ENCODE results near the gene PRG3. TPM values are rescaled to one million over a fixed set of nuclear protein-coding genes. Genes with fewer than 3 reads are reported as not detected.

Gene PRG3
- total RNA-seq, 1 experiment from 2014 or later = not detected

DNA sequence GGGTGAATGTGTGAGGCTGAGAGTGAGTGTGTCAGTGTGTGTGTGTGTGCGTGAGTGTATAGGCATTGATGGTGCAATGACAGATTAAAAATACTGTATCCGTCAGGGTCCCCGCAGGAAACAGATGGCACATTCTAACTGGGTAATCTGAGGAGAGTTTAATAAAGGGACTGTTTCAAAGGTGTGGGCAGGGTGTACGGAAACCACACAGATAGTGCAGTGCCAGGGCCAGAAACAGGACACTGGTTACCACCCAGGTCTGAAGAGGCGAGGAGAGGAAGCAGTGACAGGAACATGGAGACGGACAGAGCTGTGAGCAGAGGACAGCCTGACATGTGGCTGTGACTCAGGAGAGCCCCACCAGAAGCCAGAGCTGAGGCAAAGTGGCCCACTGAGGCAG, 26.3 kb downstream of the PRG3 start:
- Histone ChIP-seq H3K36me3 (no peaks in the 10 kb centered on the region), H3K4me1 (replicated peaks) (no peaks in the 10 kb centered on the region), H3K27me3 (replicated peaks) (peaks cover 7% of the 10 kb centered on the region), H3K27ac (no peak overlapping the region), H3K4me3 (no peak overlapping the region), H3K9me3 (replicated peaks) (no peaks in the 10 kb centered on the region)
- DNase-seq (ENCODE audit: low read depth in 1 of 2, low spot score in 2 of 2) = no peak

DNA sequence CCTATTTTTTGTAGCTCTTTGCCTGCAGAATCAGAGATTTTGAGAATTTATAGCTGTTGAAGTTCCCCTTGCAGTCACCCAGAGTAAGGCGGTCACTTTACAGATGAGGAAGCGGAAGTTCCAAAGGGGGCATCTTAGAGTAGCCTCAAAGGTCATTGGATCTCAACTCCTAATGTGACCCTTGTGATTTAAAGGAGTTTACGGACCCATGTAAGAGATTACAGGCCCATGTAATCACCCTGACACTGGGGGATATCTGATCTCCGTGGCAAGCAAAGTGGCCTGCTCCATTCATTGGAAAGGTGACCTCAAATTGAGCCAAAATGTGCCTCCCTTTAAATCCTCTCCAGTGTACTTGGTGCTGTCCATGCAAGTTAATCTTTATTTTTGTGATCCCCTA, 27.1 kb downstream of the PRG3 start:
- Histone ChIP-seq H3K27ac (no peak overlapping the region), H3K9me3 (replicated peaks) (no peaks in the 10 kb centered on the region), H3K27me3 (replicated peaks) (peaks cover 6% of the 10 kb centered on the region), H3K36me3 (no peaks in the 10 kb centered on the region), H3K4me1 (replicated peaks) (no peaks in the 10 kb centered on the region), H3K4me3 (no peak overlapping the region)
- no peak for DNase-seq (ENCODE audit: low read depth in 1 of 2, low spot score in 2 of 2)

DNA sequence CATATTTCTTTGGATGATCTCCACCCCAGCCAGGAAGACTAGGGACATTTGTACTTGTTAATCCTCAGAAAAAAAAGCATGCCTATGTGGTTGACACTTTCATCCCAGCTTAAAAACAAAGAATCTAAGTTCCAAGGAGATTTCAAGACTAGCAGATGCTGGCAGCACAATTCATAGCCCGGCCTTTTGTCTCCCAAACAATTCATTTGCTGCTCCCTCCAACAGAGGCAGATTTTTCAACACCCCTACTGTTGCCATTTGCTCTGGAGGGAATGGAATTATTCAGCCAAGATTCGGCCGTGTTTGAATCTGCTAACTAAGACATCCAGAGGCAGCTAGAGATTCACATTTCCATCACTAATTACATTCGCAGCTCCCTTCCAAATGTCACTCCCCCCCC, 27.5 kb downstream of the PRG3 start:
- Histone ChIP-seq H3K36me3 (no peaks in the 10 kb centered on the region), H3K9me3 (replicated peaks) (no peaks in the 10 kb centered on the region), H3K27ac (no peak overlapping the region), H3K27me3 (replicated peaks) (peaks cover 6% of the 10 kb centered on the region), H3K4me1 (replicated peaks) (no peaks in the 10 kb centered on the region), H3K4me3 (no peak overlapping the region)
- no peak for DNase-seq (ENCODE audit: low read depth in 1 of 2, low spot score in 2 of 2)

GRCh38 chr11:57353036-57353435, 27.9 kb downstream of the PRG3 start:
- no peak overlapping the region for H3K27ac ChIP-seq
- no peak overlapping the region for H3K4me3 ChIP-seq
- peaks cover 3% of the 10 kb centered on the region for H3K27me3 ChIP-seq (replicated peaks)
- H3K9me3 ChIP-seq (replicated peaks) = no peaks in the 10 kb centered on the region
- no peak for DNase-seq (ENCODE audit: low read depth in 1 of 2, low spot score in 2 of 2)
- H3K4me1 ChIP-seq (replicated peaks) = no peaks in the 10 kb centered on the region
- no peaks in the 10 kb centered on the region for H3K36me3 ChIP-seq

DNA sequence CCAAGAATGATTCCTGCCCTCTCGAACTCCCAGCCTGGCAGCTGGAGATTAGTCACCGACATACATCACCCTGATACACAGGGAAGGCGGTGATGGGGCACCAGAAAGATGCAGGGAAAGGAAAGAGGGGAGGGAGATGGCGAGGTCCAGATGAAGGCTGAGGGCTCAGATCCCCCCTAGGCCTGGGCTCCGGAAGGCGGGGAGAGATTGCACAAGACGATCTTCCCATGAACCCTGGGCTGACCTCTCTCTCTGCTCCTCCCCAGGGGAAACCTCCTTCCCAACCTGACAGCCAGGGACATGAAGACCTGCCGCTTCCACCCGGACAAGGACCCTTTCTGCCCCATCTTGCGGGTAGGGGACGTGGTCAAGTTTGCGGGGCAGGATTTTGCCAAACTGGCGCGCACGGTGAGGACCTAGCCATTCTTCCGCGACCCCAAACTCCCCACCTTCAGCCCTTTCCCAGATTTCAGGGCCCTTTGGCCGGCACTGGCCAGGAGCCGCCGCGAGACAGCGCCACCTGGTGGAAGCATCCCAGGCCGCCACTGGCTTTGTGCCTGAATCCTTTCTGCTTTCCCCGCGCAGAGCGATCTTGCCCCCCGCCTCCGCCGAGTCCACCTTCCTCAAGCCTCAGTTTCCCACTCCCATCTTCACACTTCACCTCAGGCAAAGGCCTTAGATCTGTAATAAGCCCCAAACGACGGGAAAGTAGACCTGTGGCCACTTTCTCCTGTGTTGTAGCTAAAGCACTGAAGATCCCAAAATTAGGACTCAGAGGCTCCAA, 31.3 kb downstream of the PRG3 start:
- H3K9me3 ChIP-seq (replicated peaks) = no peaks in the 10 kb centered on the region
- peak; percentile 36 to 56 for DNase-seq (ENCODE audit: low read depth in 1 of 2, low spot score in 2 of 2)
- no peaks in the 10 kb centered on the region; the same call in 1 of the 2 replicates for H3K27me3 ChIP-seq (replicated peaks)
- H3K27ac ChIP-seq = no peak overlapping the region
- no peaks in the 10 kb centered on the region for H3K36me3 ChIP-seq
- H3K4me1 ChIP-seq (replicated peaks) = no peaks in the 10 kb centered on the region
- H3K4me3 ChIP-seq = no peak overlapping the region

DNA sequence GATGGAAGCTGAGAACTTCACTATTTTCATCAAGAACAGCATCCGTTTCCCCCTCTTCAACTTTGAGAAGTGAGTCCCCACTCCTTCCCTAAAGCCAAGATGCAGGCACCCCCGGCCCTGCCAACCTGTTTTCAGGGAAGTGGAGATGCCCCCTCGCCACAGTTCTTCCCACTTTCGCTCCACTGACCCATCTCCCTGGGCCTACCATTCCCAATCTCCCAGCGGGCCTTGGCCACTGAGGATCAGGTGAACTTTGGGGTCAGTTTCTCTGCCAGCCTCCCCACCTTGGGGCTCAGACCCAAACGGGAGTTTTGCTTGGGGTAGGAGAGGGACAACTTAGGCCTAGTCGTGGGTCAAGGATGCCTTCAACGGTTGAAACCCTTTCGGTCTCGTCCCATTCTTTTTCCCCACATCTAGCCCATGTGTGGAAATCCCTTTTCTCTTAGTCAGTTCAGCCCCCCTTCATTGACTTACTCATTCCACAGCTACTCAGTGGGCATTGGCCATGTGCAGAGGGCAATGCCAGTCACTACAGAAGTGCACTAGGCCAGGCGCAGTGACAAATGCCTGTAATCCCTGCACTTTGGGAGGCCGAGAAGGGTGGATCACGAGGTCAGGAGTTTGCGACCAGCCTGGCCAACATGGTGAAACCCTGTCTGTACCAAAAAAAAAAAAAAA, 32.2 kb downstream of the PRG3 start:
- Histone ChIP-seq H3K36me3 (no peaks in the 10 kb centered on the region), H3K27me3 (replicated peaks) (no peaks in the 10 kb centered on the region; the same call in 1 of the 2 replicates), H3K4me1 (replicated peaks) (no peaks in the 10 kb centered on the region), H3K27ac (no peak overlapping the region), H3K9me3 (replicated peaks) (no peaks in the 10 kb centered on the region), H3K4me3 (no peak overlapping the region)
- no peak for DNase-seq (ENCODE audit: low read depth in 1 of 2, low spot score in 2 of 2)

GRCh38 chr11:57348052-57348451, 32.9 kb downstream of the PRG3 start:
- DNase-seq (ENCODE audit: low read depth in 1 of 2, low spot score in 2 of 2) = no peak

DNA sequence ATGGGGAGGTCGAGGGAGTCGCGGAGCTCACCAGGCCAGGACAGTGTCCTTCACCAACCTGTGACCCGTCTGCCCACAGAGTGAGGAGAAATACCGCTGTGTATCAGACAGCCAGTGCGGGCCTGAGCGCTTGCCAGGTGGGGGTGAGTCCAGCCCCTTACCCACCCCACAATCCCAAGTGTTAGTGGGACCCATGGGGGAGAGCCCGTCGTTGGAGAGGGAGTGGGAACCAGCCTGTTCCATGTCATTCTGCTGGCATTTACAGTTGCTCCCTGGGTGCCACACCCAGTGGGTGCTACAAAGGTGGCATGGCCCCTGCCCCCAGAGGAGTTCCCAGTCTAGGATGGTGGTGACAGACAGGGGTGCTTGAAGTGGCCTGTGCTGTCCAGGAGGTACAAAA, 33.6 kb downstream of the PRG3 start:
- no peak for DNase-seq (ENCODE audit: low read depth in 1 of 2, low spot score in 2 of 2)
- Histone ChIP-seq H3K4me3 (no peak overlapping the region), H3K9me3 (replicated peaks) (no peaks in the 10 kb centered on the region), H3K27ac (no peak overlapping the region), H3K36me3 (no peaks in the 10 kb centered on the region), H3K4me1 (replicated peaks) (no peaks in the 10 kb centered on the region), H3K27me3 (replicated peaks) (no peaks in the 10 kb centered on the region; the same call in 1 of the 2 replicates)

More at GRCh38 chr11:57348052-57348451, 32.9 kb downstream of the PRG3 start:
- Histone ChIP-seq H3K27me3 (replicated peaks) (no peaks in the 10 kb centered on the region; the same call in 1 of the 2 replicates), H3K9me3 (replicated peaks) (no peaks in the 10 kb centered on the region), H3K4me3 (no peak overlapping the region), H3K36me3 (no peaks in the 10 kb centered on the region), H3K4me1 (replicated peaks) (no peaks in the 10 kb centered on the region), H3K27ac (no peak overlapping the region)

DNA sequence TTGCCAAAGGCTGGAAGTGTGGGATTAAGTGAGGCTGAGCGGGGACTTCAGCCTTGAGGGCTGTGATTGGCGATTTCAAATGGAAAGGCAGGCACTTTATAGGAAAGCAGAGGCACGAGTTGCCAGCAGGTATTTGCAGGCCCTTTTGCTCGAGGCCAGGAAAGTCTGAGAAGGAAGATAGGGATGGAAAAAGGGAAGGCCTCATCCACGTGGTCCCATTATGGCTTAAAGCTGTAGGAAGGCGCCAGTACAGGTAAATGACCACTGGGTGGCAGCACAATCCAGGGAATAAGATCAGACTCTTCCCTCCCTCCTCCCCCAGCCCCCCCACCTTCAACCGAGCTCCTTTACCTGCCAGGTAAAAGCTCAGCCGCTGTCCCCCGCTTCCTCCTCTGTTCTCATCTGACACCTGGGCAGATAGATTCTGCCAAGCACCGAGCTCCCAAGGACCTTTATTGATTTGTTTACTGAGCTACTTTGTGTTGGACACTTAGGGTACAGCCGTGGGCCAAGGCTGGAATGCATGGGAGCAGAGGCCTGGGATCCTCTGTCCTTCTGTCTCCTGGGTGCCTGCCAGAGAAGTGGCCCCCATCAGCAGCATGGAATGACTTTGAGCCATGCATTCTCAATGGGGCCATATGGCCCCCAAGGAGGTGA, 35.3 kb downstream of the PRG3 start:
- H3K36me3 ChIP-seq = no peaks in the 10 kb centered on the region
- H3K4me3 ChIP-seq = no peak overlapping the region
- no peaks in the 10 kb centered on the region for H3K4me1 ChIP-seq (replicated peaks)
- H3K9me3 ChIP-seq (replicated peaks) = no peaks in the 10 kb centered on the region
- DNase-seq (ENCODE audit: low read depth in 1 of 2, low spot score in 2 of 2) = peak; percentile 34 to 70
- no peaks in the 10 kb centered on the region for H3K27me3 ChIP-seq (replicated peaks)
- H3K27ac ChIP-seq = no peak overlapping the region

DNA sequence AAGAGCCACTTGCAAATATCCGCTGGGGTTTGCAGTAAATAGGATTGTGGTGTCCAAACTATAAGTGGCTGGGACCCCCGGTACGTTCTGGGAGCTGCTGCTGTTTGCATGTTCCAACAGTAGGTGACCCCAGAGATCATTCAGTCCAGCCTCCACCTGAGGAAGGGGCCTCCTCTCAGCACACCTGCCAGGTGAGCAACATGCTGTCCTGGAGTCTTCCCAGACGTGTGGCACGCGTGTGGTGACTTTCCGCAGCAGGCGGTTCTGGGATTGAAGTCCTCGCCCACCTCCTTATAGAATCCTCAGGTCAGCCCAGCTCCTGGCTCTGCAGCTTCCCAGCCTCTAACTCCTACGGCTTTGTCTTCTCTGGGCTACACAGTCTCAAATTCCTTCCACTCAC, 36.1 kb downstream of the PRG3 start:
- Histone ChIP-seq H3K9me3 (replicated peaks) (no peaks in the 10 kb centered on the region), H3K27me3 (replicated peaks) (0 out of 2 replicates have a peak, but pooled peaks cover 3% of the 10 kb centered on the region), H3K4me3 (no peak overlapping the region), H3K4me1 (replicated peaks) (no peaks in the 10 kb centered on the region), H3K27ac (no peak overlapping the region), H3K36me3 (no peaks in the 10 kb centered on the region)
- no peak for DNase-seq (ENCODE audit: low read depth in 1 of 2, low spot score in 2 of 2)

DNA sequence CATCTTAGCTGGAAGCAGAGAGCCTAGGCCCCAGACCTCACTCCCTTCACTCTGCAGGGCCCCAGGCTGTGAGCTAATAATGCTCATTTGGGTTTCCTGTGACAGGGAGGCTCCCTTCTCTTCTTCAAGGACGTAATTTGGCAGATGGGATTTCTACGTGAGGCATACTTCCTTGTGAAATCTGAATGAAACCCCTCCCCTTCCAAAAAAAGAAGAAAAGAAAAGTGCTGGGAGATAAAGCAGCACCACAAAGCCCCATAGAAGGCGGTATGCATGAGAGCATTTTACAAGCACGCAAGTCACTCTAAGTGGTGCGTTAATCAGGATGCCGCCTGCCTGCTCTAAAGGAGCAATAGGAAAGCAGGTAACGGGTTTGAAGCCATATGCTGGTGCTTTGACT, 37.1 kb downstream of the PRG3 start:
- 0 out of 2 replicates have a peak, but pooled peaks cover 3% of the 10 kb centered on the region for H3K27me3 ChIP-seq (replicated peaks)
- no peak for DNase-seq (ENCODE audit: low read depth in 1 of 2, low spot score in 2 of 2)
- H3K36me3 ChIP-seq = no peaks in the 10 kb centered on the region
- H3K4me1 ChIP-seq (replicated peaks) = no peaks in the 10 kb centered on the region
- no peaks in the 10 kb centered on the region for H3K9me3 ChIP-seq (replicated peaks)
- no peak overlapping the region for H3K4me3 ChIP-seq
- H3K27ac ChIP-seq = no peak overlapping the region

- H3K4me1 ChIP-seq (replicated peaks) = no peaks in the 10 kb centered on the region
- no peaks in the 10 kb centered on the region for H3K36me3 ChIP-seq
- no peak overlapping the region for H3K27ac ChIP-seq
- H3K4me3 ChIP-seq = no peak overlapping the region
- 0 out of 2 replicates have a peak, but pooled peaks cover 3% of the 10 kb centered on the region for H3K27me3 ChIP-seq (replicated peaks)
- no peaks in the 10 kb centered on the region for H3K9me3 ChIP-seq (replicated peaks)
- DNase-seq (ENCODE audit: low read depth in 1 of 2, low spot score in 2 of 2) = no peak
Observed at GRCh38 chr11:57342702-57343101, 38.2 kb downstream of the PRG3 start.

DNA sequence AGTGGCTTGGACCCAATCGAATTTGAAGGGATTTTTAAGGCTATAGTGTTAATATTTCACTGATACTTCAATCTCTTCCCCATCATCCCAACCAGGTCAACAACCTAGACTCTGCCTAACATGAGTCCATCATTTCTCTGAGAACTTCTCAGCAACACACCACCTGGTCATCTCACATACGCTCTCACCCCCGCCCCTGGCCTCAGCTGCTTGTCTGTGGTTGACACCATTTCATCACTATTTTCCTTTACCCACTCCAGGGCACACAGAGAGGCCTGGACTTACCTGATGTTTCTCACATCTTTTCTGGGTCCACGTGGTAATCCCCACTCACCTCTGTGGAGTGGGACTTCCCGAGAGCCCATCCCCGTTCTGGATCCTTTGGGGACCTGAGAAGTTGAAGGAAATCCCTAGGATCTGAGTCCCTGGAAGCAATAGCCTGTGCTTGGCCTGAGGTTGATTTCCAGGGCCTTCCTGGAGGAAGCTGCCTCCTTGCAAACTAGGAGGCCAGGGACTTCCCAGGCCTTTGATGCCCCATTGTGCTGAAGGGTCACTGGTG, 39.6 kb downstream of the PRG3 start:
- H3K27ac ChIP-seq = no peak overlapping the region
- no peaks in the 10 kb centered on the region; the same call in 1 of the 2 replicates for H3K4me1 ChIP-seq (replicated peaks)
- H3K4me3 ChIP-seq = no peak overlapping the region
- no peaks in the 10 kb centered on the region for H3K9me3 ChIP-seq (replicated peaks)
- H3K36me3 ChIP-seq = no peaks in the 10 kb centered on the region
- 0 out of 2 replicates have a peak, but pooled peaks cover 3% of the 10 kb centered on the region for H3K27me3 ChIP-seq (replicated peaks)
- DNase-seq (ENCODE audit: low read depth in 1 of 2, low spot score in 2 of 2) = no peak

Measured in SJSA1 (cell line).